Measurements from ENCODE around the gene OR4D11.

DNA sequence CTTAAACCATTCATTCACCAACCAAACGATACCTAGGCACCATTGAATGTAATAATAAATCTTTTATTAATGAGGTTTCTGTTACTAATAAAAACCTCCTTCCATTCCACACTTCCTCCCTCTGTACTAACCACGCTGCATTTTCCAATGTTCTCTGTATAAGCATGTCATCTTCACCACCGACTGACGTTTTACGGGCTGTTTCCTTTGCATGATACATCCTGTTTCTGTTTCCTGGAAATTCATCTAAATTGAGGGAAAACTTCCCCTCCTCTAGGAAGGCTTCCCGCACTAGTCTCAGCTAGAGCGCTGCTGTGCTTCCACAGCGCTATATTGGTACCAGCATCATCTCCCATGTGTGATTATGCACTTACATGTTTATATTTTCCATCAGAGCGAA, 28.2 kb upstream of the OR4D11 start:
- TF ChIP-seq POLR2A (IDR thresholded peaks at IDR 0.05; ENCODE audit: low read length) (no peak), GATA1 (IDR thresholded peaks at IDR 0.05; ENCODE audit: low read depth, low read length) (no peak)
